Measurements from ENCODE around the gene LRRC45.

Gene LRRC45

GRCh38 chr17:81990836-81991683 is 32.0 kb upstream of the LRRC45 start:
- H3K27ac ChIP-seq (replicated peaks; ENCODE audit: low read length), result peak overlapping the region; percentile 78
- H2AFZ ChIP-seq (ENCODE audit: low read length), result peak overlapping the region; percentile 90
- H4K91ac ChIP-seq (ENCODE audit: low read depth, low read length, poor library complexity), result peak overlapping the region; percentile 92
- peak overlapping the region; percentile 45 for H3K4ac ChIP-seq (ENCODE audit: low read length)
- no peak for DNase-seq (ENCODE audit: low spot score)
- peak overlapping the region; percentile 83 for H3K9ac ChIP-seq (ENCODE audit: low read depth, low read length, poor library complexity)
- H2BK5ac ChIP-seq (ENCODE audit: low read length), result peak overlapping the region; percentile 90
- peak overlapping the region; percentile 35 for H2BK120ac ChIP-seq (ENCODE audit: low read depth, low read length)
- H3K4me1 ChIP-seq (ENCODE audit: control insufficient read depth in 2 of 2, insufficient read depth in 1 of 2, low read depth in 1 of 2, low read length in 2 of 2), result peaks cover 25 to 29% of the 10 kb centered on the region in 2 donors
- H2AK5ac ChIP-seq (ENCODE audit: low read depth, low read length), result peak overlapping the region; percentile 95
- H3K36me3 ChIP-seq (replicated peaks in 1 of 2; ENCODE audit: control insufficient read depth in 2 of 2, insufficient read depth in 2 of 2, low read length in 2 of 2), result peaks cover 5 to 21% of the 10 kb centered on the region in 2 donors
- peak overlapping the region; percentile 84 for H3K14ac ChIP-seq (ENCODE audit: low read length)
- WGBS, 2 donors (ENCODE audit: extremely low coverage in 2 of 2, insufficient read length in 2 of 2, insufficient replicate concordance in 1 of 2), result no CpG with 5 or more reads among the region's 25 CpGs
- H2BK15ac ChIP-seq (ENCODE audit: low read length), result peak overlapping the region; percentile 79
- H2BK12ac ChIP-seq (ENCODE audit: low read length), result peak overlapping the region; percentile 95
- peaks cover 15% of the 10 kb centered on the region for H3K79me1 ChIP-seq (ENCODE audit: low read depth, low read length)
- no peak overlapping the region for H4K8ac ChIP-seq (ENCODE audit: low read depth, low read length)
- no peak overlapping the region for H3K4me3 ChIP-seq (ENCODE audit: low read length in 2 of 2)
- H3K9me3 ChIP-seq (replicated peaks in 1 of 2; ENCODE audit: control insufficient read depth in 2 of 2, insufficient read depth in 1 of 2, low read depth in 1 of 2, low read length in 2 of 2), result peaks cover 3 to 8% of the 10 kb centered on the region in 2 donors
- H3K23ac ChIP-seq (ENCODE audit: low read depth, low read length, poor library complexity), result peak overlapping the region; percentile 75
- H3K27me3 ChIP-seq (ENCODE audit: control insufficient read depth in 3 of 3, insufficient read depth in 3 of 3, low read depth in 1 of 3, low read length in 3 of 3), result no peaks in the 10 kb centered on the region
- H3K18ac ChIP-seq (ENCODE audit: low read length), result peak overlapping the region; percentile 97
- H3K4me2 ChIP-seq (ENCODE audit: insufficient read depth, low read length, poor library complexity, severe bottlenecking), result no peak overlapping the region

GRCh38 chr17:81991684-81992305 is 31.3 kb upstream of the LRRC45 start:
- Histone ChIP-seq H3K27me3 (ENCODE audit: control insufficient read depth in 3 of 3, insufficient read depth in 3 of 3, low read depth in 1 of 3, low read length in 3 of 3) (no peaks in the 10 kb centered on the region), H2AK5ac (ENCODE audit: low read depth, low read length) (peak overlapping the region; percentile 97), H3K27ac (replicated peaks; ENCODE audit: low read length) (peak overlapping the region; percentile 78), H2BK120ac (ENCODE audit: low read depth, low read length) (peak overlapping the region; percentile 92), H2AFZ (ENCODE audit: low read length) (peak overlapping the region; percentile 90), H3K9ac (ENCODE audit: low read depth, low read length, poor library complexity) (peak overlapping the region; percentile 83), H4K8ac (ENCODE audit: low read depth, low read length) (no peak overlapping the region), H3K4me3 (ENCODE audit: low read length in 2 of 2) (peak overlapping the region in 1 of 2 donors; percentile 27), H3K4me2 (ENCODE audit: insufficient read depth, low read length, poor library complexity, severe bottlenecking) (no peak overlapping the region), H2BK12ac (ENCODE audit: low read length) (peak overlapping the region; percentile 95), H3K4me1 (ENCODE audit: control insufficient read depth in 2 of 2, insufficient read depth in 1 of 2, low read depth in 1 of 2, low read length in 2 of 2) (peaks cover 25 to 29% of the 10 kb centered on the region in 2 donors), H4K91ac (ENCODE audit: low read depth, low read length, poor library complexity) (peak overlapping the region; percentile 92), H3K18ac (ENCODE audit: low read length) (peak overlapping the region; percentile 97), H3K79me1 (ENCODE audit: low read depth, low read length) (peaks cover 15% of the 10 kb centered on the region), H3K9me3 (replicated peaks in 1 of 2; ENCODE audit: control insufficient read depth in 2 of 2, insufficient read depth in 1 of 2, low read depth in 1 of 2, low read length in 2 of 2) (peaks cover 3 to 8% of the 10 kb centered on the region in 2 donors), H3K4ac (ENCODE audit: low read length) (peak overlapping the region; percentile 45), H3K14ac (ENCODE audit: low read length) (peak overlapping the region; percentile 84), H3K23ac (ENCODE audit: low read depth, low read length, poor library complexity) (peak overlapping the region; percentile 75), H3K36me3 (replicated peaks in 1 of 2; ENCODE audit: control insufficient read depth in 2 of 2, insufficient read depth in 2 of 2, low read length in 2 of 2) (peaks cover under 1 to 17% of the 10 kb centered on the region in 2 donors), H2BK5ac (ENCODE audit: low read length) (peak overlapping the region; percentile 90), H2BK15ac (ENCODE audit: low read length) (peak overlapping the region; percentile 79)
- no CpG with 5 or more reads among the region's 31 CpGs for WGBS, 2 donors (ENCODE audit: extremely low coverage in 2 of 2, insufficient read length in 2 of 2, insufficient replicate concordance in 1 of 2)
- peak; percentile 12 for DNase-seq (ENCODE audit: low spot score)

GRCh38 chr17:81992306-81993102 is 30.6 kb upstream of the LRRC45 start:
- H3K79me1 ChIP-seq (ENCODE audit: low read depth, low read length), result peaks cover 13% of the 10 kb centered on the region
- H4K8ac ChIP-seq (ENCODE audit: low read depth, low read length), result peak overlapping the region; percentile 53
- H2BK5ac ChIP-seq (ENCODE audit: low read length), result peak overlapping the region; percentile 90
- H3K23ac ChIP-seq (ENCODE audit: low read depth, low read length, poor library complexity), result peak overlapping the region; percentile 52
- peak overlapping the region; percentile 97 for H3K18ac ChIP-seq (ENCODE audit: low read length)
- peaks cover 0 to 12% of the 10 kb centered on the region in 2 donors for H3K36me3 ChIP-seq (replicated peaks in 1 of 2; ENCODE audit: control insufficient read depth in 2 of 2, insufficient read depth in 2 of 2, low read length in 2 of 2)
- peak overlapping the region; percentile 78 for H3K27ac ChIP-seq (replicated peaks; ENCODE audit: low read length)
- no peak overlapping the region for H3K4me2 ChIP-seq (ENCODE audit: insufficient read depth, low read length, poor library complexity, severe bottlenecking)
- peak overlapping the region; percentile 92 for H2BK120ac ChIP-seq (ENCODE audit: low read depth, low read length)
- peaks cover 3 to 8% of the 10 kb centered on the region in 2 donors for H3K9me3 ChIP-seq (replicated peaks in 1 of 2; ENCODE audit: control insufficient read depth in 2 of 2, insufficient read depth in 1 of 2, low read depth in 1 of 2, low read length in 2 of 2)
- no peaks in the 10 kb centered on the region for H3K27me3 ChIP-seq (ENCODE audit: control insufficient read depth in 3 of 3, insufficient read depth in 3 of 3, low read depth in 1 of 3, low read length in 3 of 3)
- peak overlapping the region; percentile 99 for H2BK12ac ChIP-seq (ENCODE audit: low read length)
- peak overlapping the region; percentile 78 for H3K4ac ChIP-seq (ENCODE audit: low read length)
- peak overlapping the region; percentile 97 for H2AK5ac ChIP-seq (ENCODE audit: low read depth, low read length)
- no CpG with 5 or more reads among the region's 31 CpGs for WGBS, 2 donors (ENCODE audit: extremely low coverage in 2 of 2, insufficient read length in 2 of 2, insufficient replicate concordance in 1 of 2)
- peak; percentile 20 for DNase-seq (ENCODE audit: low spot score)
- H3K9ac ChIP-seq (ENCODE audit: low read depth, low read length, poor library complexity), result peak overlapping the region; percentile 85
- H3K14ac ChIP-seq (ENCODE audit: low read length), result peak overlapping the region; percentile 75
- peak overlapping the region; percentile 90 for H2AFZ ChIP-seq (ENCODE audit: low read length)
- H3K4me1 ChIP-seq (ENCODE audit: control insufficient read depth in 2 of 2, insufficient read depth in 1 of 2, low read depth in 1 of 2, low read length in 2 of 2), result peaks cover 25 to 29% of the 10 kb centered on the region in 2 donors
- H2BK15ac ChIP-seq (ENCODE audit: low read length), result peak overlapping the region; percentile 99
- peak overlapping the region; percentile 87 for H4K91ac ChIP-seq (ENCODE audit: low read depth, low read length, poor library complexity)
- H3K4me3 ChIP-seq (ENCODE audit: low read length in 2 of 2), result peak overlapping the region in 1 of 2 donors; percentile 27
